ENCODE measurements around the gene COQ9.

COQ9 gene

DNA sequence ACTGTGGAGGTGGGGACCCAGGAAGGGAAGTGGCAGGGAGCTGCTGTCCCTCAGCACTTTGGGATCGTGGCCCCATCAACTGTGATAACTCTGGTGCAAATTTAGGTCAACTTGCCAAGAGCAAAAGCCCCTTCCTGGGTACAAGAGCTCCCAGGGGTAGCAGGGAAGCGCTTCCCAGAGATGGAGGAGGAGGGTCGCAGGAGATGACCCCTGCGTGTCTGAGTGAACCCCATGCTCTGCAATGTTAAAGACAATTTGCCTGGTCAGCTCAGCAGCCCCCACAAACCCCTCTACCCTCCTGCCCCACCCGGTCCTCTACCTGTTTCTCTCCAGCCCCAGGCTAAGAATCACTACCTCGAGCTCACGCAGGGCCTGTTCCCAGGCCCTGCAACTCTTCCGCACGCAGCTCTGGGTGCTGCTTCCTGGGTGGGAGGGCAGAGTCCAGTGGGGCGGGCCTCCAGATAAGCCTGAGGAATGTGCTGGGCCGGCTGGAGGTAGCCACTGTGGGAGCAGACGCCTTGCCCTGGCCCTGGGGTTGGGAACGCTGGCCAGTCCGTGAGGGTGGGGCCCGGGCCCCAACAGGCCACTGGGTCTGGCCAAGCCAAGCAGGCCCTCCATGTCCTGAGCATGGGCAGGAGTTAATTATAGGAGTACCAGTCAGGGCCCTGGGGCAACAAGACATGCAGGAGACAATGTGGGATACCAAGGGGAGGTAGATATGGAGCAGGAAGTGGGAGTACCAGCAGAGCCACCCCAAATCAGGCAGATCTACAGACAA lies 32.9 kb downstream of the COQ9 start:
- Histone ChIP-seq H3K4me3 (ENCODE audit: low read depth, low read length) (peak overlapping the region; percentile 63), H3K9ac (ENCODE audit: low read depth, low read length) (no peak overlapping the region)

DNA sequence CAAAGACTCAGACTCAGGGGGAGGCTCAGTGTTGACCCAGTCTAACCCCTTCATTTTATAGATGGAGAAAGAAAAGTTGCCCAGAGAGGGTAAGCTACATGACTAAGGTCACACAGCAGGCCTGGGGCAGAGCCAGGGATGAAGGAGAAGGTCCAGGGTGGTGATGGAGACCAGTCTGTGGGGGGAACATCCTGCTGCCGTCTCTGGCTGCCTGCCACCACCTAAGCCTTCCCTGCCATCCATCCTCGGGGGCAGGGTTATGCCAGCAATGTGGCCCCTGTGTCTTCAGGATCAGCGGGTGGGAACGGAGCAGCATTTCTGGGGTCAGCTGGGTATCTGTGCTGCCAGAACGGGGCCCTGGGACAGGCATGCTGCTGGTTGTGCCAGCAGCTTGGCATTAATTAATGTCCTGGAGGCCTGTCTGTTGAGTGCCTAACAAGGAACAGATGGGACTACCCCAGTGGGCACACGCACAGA lies 33.5 kb downstream of the COQ9 start:
- H3K9ac ChIP-seq (ENCODE audit: low read depth, low read length), result no peak overlapping the region
- H3K9me3 ChIP-seq (ENCODE audit: control insufficient read depth, insufficient read depth, low read length), result no peaks in the 10 kb centered on the region
- H3K27ac ChIP-seq (ENCODE audit: low read depth, low read length), result no peak overlapping the region
- no peaks in the 10 kb centered on the region for H3K36me3 ChIP-seq (ENCODE audit: control insufficient read depth, insufficient read depth, low read length)
- peaks cover 19% of the 10 kb centered on the region for H3K4me1 ChIP-seq (ENCODE audit: control insufficient read depth, insufficient read depth, low read length)
- H3K4me3 ChIP-seq (ENCODE audit: low read depth, low read length), result no peak overlapping the region
- peaks cover 21% of the 10 kb centered on the region for H3K27me3 ChIP-seq (ENCODE audit: control insufficient read depth, insufficient read depth, low read length)

More for the DNA sequence above, 32.9 kb downstream of the COQ9 start:
- Histone ChIP-seq H3K36me3 (ENCODE audit: control insufficient read depth, insufficient read depth, low read length) (no peaks in the 10 kb centered on the region), H3K4me1 (ENCODE audit: control insufficient read depth, insufficient read depth, low read length) (peaks cover 22% of the 10 kb centered on the region), H3K27ac (ENCODE audit: low read depth, low read length) (peak overlapping the region; percentile 43), H3K27me3 (ENCODE audit: control insufficient read depth, insufficient read depth, low read length) (peaks cover 15% of the 10 kb centered on the region), H3K9me3 (ENCODE audit: control insufficient read depth, insufficient read depth, low read length) (no peaks in the 10 kb centered on the region)

GRCh38 chr16:57481421-57481820 lies 34.1 kb downstream of the COQ9 start:
- Histone ChIP-seq H3K4me3 (ENCODE audit: low read depth, low read length) (no peak overlapping the region), H3K27me3 (ENCODE audit: control insufficient read depth, insufficient read depth, low read length) (peaks cover 23% of the 10 kb centered on the region), H3K9me3 (ENCODE audit: control insufficient read depth, insufficient read depth, low read length) (no peaks in the 10 kb centered on the region), H3K36me3 (ENCODE audit: control insufficient read depth, insufficient read depth, low read length) (no peaks in the 10 kb centered on the region), H3K27ac (ENCODE audit: low read depth, low read length) (no peak overlapping the region), H3K9ac (ENCODE audit: low read depth, low read length) (no peak overlapping the region), H3K4me1 (ENCODE audit: control insufficient read depth, insufficient read depth, low read length) (peaks cover 14% of the 10 kb centered on the region; the same call in 1 of the 2 replicates)

DNA sequence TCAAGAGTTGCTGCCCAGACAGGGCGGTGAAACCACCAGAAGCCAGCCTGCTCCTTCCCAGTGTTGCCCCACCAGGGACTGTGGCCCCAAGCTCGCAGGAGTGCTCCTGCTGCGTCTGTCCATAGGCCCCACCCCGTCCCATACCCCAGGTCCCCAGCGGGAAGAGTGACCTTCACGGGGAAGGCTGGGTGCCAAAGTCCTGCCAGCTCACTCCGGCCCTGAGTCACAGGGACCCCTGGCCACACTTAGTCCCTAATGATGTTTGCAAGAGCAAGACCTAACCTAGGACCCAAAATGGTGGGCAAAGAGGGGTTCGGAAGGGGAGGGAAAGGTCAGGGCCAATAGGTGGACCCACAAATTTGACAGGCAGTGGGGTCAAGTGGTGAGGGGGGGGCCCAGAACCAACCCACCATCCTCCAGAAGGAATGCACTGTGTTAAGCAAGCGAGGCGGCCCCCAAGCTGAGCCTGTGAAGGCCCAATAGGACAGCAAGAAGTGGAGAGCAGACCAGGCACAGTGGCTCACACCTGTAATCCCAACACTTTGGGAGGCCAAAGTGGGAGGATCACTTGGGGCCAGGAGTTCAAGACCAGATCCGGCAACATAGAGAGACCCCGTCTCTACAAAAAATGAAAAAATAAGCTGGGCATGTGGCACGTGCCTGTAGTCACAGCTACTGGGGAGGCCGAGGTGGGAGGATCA lies 35.7 kb downstream of the COQ9 start:
- Histone ChIP-seq H3K27ac (ENCODE audit: low read depth, low read length) (no peak overlapping the region), H3K9me3 (ENCODE audit: control insufficient read depth, insufficient read depth, low read length) (no peaks in the 10 kb centered on the region), H3K4me3 (ENCODE audit: low read depth, low read length) (no peak overlapping the region), H3K36me3 (ENCODE audit: control insufficient read depth, insufficient read depth, low read length) (no peaks in the 10 kb centered on the region), H3K4me1 (ENCODE audit: control insufficient read depth, insufficient read depth, low read length) (peaks cover 12% of the 10 kb centered on the region; the same call in 1 of the 2 replicates), H3K27me3 (ENCODE audit: control insufficient read depth, insufficient read depth, low read length) (peaks cover 23% of the 10 kb centered on the region), H3K9ac (ENCODE audit: low read depth, low read length) (no peak overlapping the region)

DNA sequence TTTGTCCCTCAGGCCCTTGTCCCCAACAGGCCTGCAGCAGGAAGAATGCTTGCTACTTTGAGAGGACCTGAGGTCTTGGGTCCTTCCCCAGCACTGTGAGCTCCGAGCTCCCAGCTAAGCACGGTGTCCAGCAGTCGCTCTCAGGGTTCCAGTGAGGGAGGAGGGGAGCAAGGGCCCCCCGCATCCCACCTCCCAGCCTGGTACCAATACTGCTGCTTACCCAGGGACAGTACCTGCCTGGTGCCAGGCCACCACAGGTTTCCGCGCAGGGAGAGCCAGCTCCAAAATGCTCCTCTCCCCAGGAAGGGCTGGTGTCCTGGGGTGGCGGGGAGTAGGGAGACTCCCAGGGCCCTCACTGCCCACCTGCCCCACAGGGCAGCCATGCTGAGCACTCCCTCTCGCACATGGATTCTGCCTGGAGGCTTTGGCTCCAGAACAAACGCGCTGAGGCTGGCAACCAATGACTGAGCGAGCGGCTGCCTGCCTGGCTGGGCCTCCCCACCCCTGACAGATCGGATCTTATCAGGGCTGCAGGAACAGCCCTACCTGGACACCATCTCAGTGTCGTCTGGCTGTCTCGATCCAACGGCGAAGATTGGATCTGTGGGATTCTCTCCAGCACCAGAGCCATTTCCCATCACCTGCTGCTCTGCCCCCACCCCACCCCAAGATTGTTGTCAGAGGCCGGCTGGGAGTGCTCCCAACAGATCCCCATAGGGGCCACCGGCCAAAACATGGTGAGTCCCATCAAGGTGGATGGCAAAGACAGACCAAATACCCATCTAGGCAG lies 36.6 kb downstream of the COQ9 start:
- no peak overlapping the region for H3K4me3 ChIP-seq (ENCODE audit: low read depth, low read length)
- H3K27me3 ChIP-seq (ENCODE audit: control insufficient read depth, insufficient read depth, low read length), result peaks cover 17% of the 10 kb centered on the region
- H3K4me1 ChIP-seq (ENCODE audit: control insufficient read depth, insufficient read depth, low read length), result peaks cover 11% of the 10 kb centered on the region; the same call in 1 of the 2 replicates
- H3K9me3 ChIP-seq (ENCODE audit: control insufficient read depth, insufficient read depth, low read length), result no peaks in the 10 kb centered on the region
- no peak overlapping the region for H3K27ac ChIP-seq (ENCODE audit: low read depth, low read length)
- H3K9ac ChIP-seq (ENCODE audit: low read depth, low read length), result no peak overlapping the region
- H3K36me3 ChIP-seq (ENCODE audit: control insufficient read depth, insufficient read depth, low read length), result no peaks in the 10 kb centered on the region

- Histone ChIP-seq H3K9ac (ENCODE audit: low read depth, low read length) (no peak overlapping the region), H3K4me3 (ENCODE audit: low read depth, low read length) (no peak overlapping the region), H3K27ac (ENCODE audit: low read depth, low read length) (no peak overlapping the region)
Observed at GRCh38 chr16:57484515-57485005, 37.3 kb downstream of the COQ9 start.

GRCh38 chr16:57485091-57485915 lies 38.0 kb downstream of the COQ9 start:
- no peak overlapping the region for H3K9ac ChIP-seq (ENCODE audit: low read depth, low read length)

More at GRCh38 chr16:57484515-57485005, 37.3 kb downstream of the COQ9 start:
- peaks cover 13% of the 10 kb centered on the region for H3K27me3 ChIP-seq (ENCODE audit: control insufficient read depth, insufficient read depth, low read length)
- no peaks in the 10 kb centered on the region for H3K9me3 ChIP-seq (ENCODE audit: control insufficient read depth, insufficient read depth, low read length)
- no peaks in the 10 kb centered on the region for H3K36me3 ChIP-seq (ENCODE audit: control insufficient read depth, insufficient read depth, low read length)
- H3K4me1 ChIP-seq (ENCODE audit: control insufficient read depth, insufficient read depth, low read length), result 0 out of 2 replicates have a peak, but pooled peaks cover 8% of the 10 kb centered on the region

DNA sequence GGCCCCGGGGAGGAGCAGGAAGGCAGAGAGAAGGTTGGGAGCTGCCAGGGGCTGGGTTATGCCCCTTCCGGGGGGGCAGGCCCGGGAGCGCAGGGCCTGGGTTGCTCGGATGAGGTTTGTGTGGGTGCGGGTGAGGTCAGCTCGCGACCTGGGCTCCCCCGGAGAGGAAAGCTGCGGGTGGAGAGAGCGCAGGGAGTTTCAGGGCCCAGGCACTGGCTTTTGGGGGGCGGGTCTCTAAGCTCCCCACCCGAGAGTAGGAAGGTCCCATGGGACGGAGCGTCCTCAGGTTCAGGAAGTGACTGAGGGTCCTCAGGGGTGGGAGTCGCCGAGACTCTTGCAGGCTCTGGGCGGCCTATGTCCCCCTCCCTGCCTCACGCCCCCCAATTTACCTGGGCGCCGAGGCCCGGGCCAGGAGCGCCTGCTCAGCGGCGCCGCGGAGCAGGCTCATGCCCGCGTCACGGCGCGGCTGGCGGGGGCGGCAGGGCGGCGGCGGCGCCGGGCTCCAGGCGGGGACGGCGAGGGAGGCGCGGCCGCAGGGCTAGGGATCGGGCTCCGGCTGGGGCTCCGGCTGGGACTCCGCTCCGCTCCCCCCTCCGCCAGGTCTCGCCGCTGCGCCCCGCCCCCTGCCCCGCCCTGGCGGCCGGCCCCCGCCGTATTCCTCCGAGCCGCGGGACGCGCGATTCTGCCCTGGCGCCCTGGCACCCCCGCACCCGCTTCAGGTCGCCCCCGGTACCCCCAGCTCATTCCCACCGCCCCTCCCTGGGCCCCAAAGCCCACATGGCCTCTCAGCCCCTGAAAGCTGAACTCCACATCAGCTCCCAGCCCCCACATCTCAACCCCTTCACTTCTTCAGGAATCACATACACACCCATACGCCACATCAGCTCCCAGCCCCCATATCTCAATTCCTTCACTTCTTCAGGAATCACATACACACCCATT lies 38.9 kb downstream of the COQ9 start, which contains the start of gene DOK4:
Gene DOK4, minus strand, starts transcription at position 578 of the 942 bp plus-strand sequence. CDS start 6,986 bp downstream, outside the sequence.
- H3K36me3 ChIP-seq (ENCODE audit: control insufficient read depth, insufficient read depth, low read length), result no peaks in the 10 kb centered on the region
- H3K27ac ChIP-seq (ENCODE audit: low read depth, low read length), result no peak within 1 kb of the TSS
- 0 out of 2 replicates have a peak, but pooled peaks cover 3% of the 10 kb centered on the region for H3K4me1 ChIP-seq (ENCODE audit: control insufficient read depth, insufficient read depth, low read length)
- H3K9me3 ChIP-seq (ENCODE audit: control insufficient read depth, insufficient read depth, low read length), result no peaks in the 10 kb centered on the region
- H3K9ac ChIP-seq (ENCODE audit: low read depth, low read length), result no peak within 1 kb of the TSS
- H3K4me3 ChIP-seq (ENCODE audit: low read depth, low read length), result peak within 1 kb of the TSS; percentile 91
- H3K27me3 ChIP-seq (ENCODE audit: control insufficient read depth, insufficient read depth, low read length), result peaks cover 13% of the 10 kb centered on the region

More at GRCh38 chr16:57485091-57485915, 38.0 kb downstream of the COQ9 start:
- Histone ChIP-seq H3K4me1 (ENCODE audit: control insufficient read depth, insufficient read depth, low read length) (0 out of 2 replicates have a peak, but pooled peaks cover 6% of the 10 kb centered on the region), H3K27ac (ENCODE audit: low read depth, low read length) (no peak overlapping the region), H3K36me3 (ENCODE audit: control insufficient read depth, insufficient read depth, low read length) (no peaks in the 10 kb centered on the region), H3K4me3 (ENCODE audit: low read depth, low read length) (peak overlapping the region; percentile 91), H3K27me3 (ENCODE audit: control insufficient read depth, insufficient read depth, low read length) (peaks cover 13% of the 10 kb centered on the region), H3K9me3 (ENCODE audit: control insufficient read depth, insufficient read depth, low read length) (no peaks in the 10 kb centered on the region)
